ENCODE measurements around the gene TMPRSS11F.

- no peak for TF ChIP-seq CTCF (IDR thresholded peaks at IDR 0.05)
- TF ChIP-seq POLR2A (IDR thresholded peaks at IDR 0.05): no peak
- TF ChIP-seq EP300 (IDR thresholded peaks at IDR 0.05): no peak
Observed at GRCh38 chr4:68062501-68062900, 67.2 kb downstream of the TMPRSS11F start.

Measured in ovary (tissue), 3 donors.